Skeletal muscle tissue (tissue), 4 donors: ENCODE results near the gene HOXA2. TPM values are rescaled to one million over a fixed set of nuclear protein-coding genes. Genes with fewer than 3 reads are reported as not detected.
A peak's percentile ranks its signal among the peaks of the same experiment; 100 is the strongest.

ENCODE experiments used
- H3K27ac ChIP-seq: one replicate; pipeline ENCODE4 v1.7.0; 2013; ENCODE audit warnings: mild to moderate bottlenecking, low read depth, low read length, inconsistent platforms
- H3K27me3 ChIP-seq, 3 donors: one replicate each; pipeline ENCODE4 v1.7.0; 2013; ENCODE audit warnings: low read length in 3 of 3; ENCODE audit not compliant: control insufficient read depth in 3 of 3, insufficient read depth in 3 of 3
- H3K36me3 ChIP-seq, 3 donors: one replicate each; pipeline ENCODE4 v1.7.0; 2013; ENCODE audit warnings: low read length in 3 of 3; ENCODE audit not compliant: control insufficient read depth in 3 of 3, insufficient read depth in 3 of 3
- H3K4me1 ChIP-seq, 3 donors: one replicate each; pipeline ENCODE4 v1.7.0; 2013; ENCODE audit warnings: low read length in 3 of 3, mild to moderate bottlenecking in 3 of 3; ENCODE audit not compliant: control insufficient read depth in 3 of 3, insufficient read depth in 3 of 3
- H3K4me3 ChIP-seq, 3 donors: one replicate each; pipeline ENCODE4 v1.7.0; 2013; ENCODE audit warnings: low read length in 3 of 3
- H3K9ac ChIP-seq, 3 donors: one replicate each; pipeline ENCODE4 v1.7.0; 2013; ENCODE audit warnings: low read length in 3 of 3, mild to moderate bottlenecking in 3 of 3, moderate library complexity in 2 of 3, low read depth in 1 of 3
- H3K9me3 ChIP-seq, 3 donors: one replicate each; pipeline ENCODE4 v1.7.0; 2013; ENCODE audit warnings: low read length in 3 of 3; ENCODE audit not compliant: control insufficient read depth in 3 of 3
- total RNA-seq: library from RNA; depleted of rRNA; stranded (reverse); fragments of >200 nt; gene quantifications from one replicate; pipeline ENCODE4 v1.2.3, GENCODE V29; 2014
- donor health status: Osteomylitis.

Gene HOXA2
- total RNA-seq, 1 donor from 2014 or later = under 0.01 TPM

GRCh38 chr7:27117887-27118491, 15.5 kb upstream of the HOXA2 start:
- Histone ChIP-seq H3K9ac (peak overlapping the region in 2 of 3 donors; percentile 5 to 54), H3K27ac (no peak overlapping the region), H3K36me3 (peaks cover 0 to 7% (median 2%) of the 10 kb centered on the region in 3 donors), H3K4me1 (peaks cover 18 to 36% (median 34%) of the 10 kb centered on the region in 3 donors), H3K4me3 (peak overlapping the region in 2 of 3 donors; percentile 22 to 23), H3K27me3 (no peaks in the 10 kb centered on the region), H3K9me3 (no peaks in the 10 kb centered on the region)

GRCh38 chr7:27116962-27117886, 14.7 kb upstream of the HOXA2 start:
- H3K4me3 ChIP-seq = peak overlapping the region in 1 of 3 donors; percentile 22
- peaks cover 0 to 7% (median 0%) of the 10 kb centered on the region in 3 donors for H3K36me3 ChIP-seq
- H3K4me1 ChIP-seq = peaks cover 21 to 41% (median 35%) of the 10 kb centered on the region in 3 donors
- no peaks in the 10 kb centered on the region for H3K27me3 ChIP-seq
- H3K9ac ChIP-seq = peak overlapping the region in 1 of 3 donors; percentile 16
- no peak overlapping the region for H3K27ac ChIP-seq
- H3K9me3 ChIP-seq = no peaks in the 10 kb centered on the region

GRCh38 chr7:27116031-27116961, 13.8 kb upstream of the HOXA2 start:
- peaks cover 0 to 5% (median 0%) of the 10 kb centered on the region in 3 donors for H3K36me3 ChIP-seq
- no peak overlapping the region for H3K27ac ChIP-seq
- no peaks in the 10 kb centered on the region for H3K9me3 ChIP-seq
- peaks cover 22 to 48% (median 42%) of the 10 kb centered on the region in 3 donors for H3K4me1 ChIP-seq
- no peak overlapping the region for H3K4me3 ChIP-seq
- no peak overlapping the region for H3K9ac ChIP-seq
- H3K27me3 ChIP-seq = no peaks in the 10 kb centered on the region

- Histone ChIP-seq H3K4me1 (peaks cover 26 to 48% (median 42%) of the 10 kb centered on the region in 3 donors), H3K36me3 (peaks cover 0 to 5% (median 0%) of the 10 kb centered on the region in 3 donors), H3K27ac (no peak overlapping the region), H3K9ac (peak overlapping the region in 1 of 3 donors; percentile 50), H3K4me3 (peak overlapping the region in 2 of 3 donors; percentile 41 to 51), H3K27me3 (no peaks in the 10 kb centered on the region), H3K9me3 (no peaks in the 10 kb centered on the region)
These were observed 12.9 kb upstream of the HOXA2 start for GRCh38 chr7:27115221-27116026.

- Histone ChIP-seq H3K9me3 (no peaks in the 10 kb centered on the region), H3K27ac (no peak overlapping the region), H3K27me3 (no peaks in the 10 kb centered on the region), H3K36me3 (peaks cover 0 to 5% (median 0%) of the 10 kb centered on the region in 3 donors), H3K4me1 (peaks cover 26 to 47% (median 38%) of the 10 kb centered on the region in 3 donors), H3K9ac (no peak overlapping the region), H3K4me3 (peak overlapping the region in 2 of 3 donors; percentile 29 to 51)
These were observed 12.4 kb upstream of the HOXA2 start for GRCh38 chr7:27114881-27115220.

GRCh38 chr7:27113991-27114769, 11.7 kb upstream of the HOXA2 start:
- peak overlapping the region; percentile 45 to 71 (median 69) for H3K4me3 ChIP-seq
- H3K36me3 ChIP-seq = peaks cover 0 to 6% (median 0%) of the 10 kb centered on the region in 3 donors
- H3K9ac ChIP-seq = peak overlapping the region; percentile 50 to 70 (median 69)
- H3K4me1 ChIP-seq = peaks cover 28 to 43% (median 34%) of the 10 kb centered on the region in 3 donors
- peak overlapping the region; percentile 69 for H3K27ac ChIP-seq
- H3K9me3 ChIP-seq = no peaks in the 10 kb centered on the region
- no peaks in the 10 kb centered on the region for H3K27me3 ChIP-seq

- Histone ChIP-seq H3K36me3 (peaks cover 0 to 4% (median 0%) of the 10 kb centered on the region in 3 donors), H3K27ac (peak overlapping the region; percentile 88), H3K9ac (peak overlapping the region; percentile 71 to 79 (median 72)), H3K27me3 (no peaks in the 10 kb centered on the region), H3K4me1 (peaks cover 30 to 39% (median 34%) of the 10 kb centered on the region in 3 donors), H3K9me3 (no peaks in the 10 kb centered on the region), H3K4me3 (peak overlapping the region; percentile 71 to 77 (median 71))
These were observed 10.8 kb upstream of the HOXA2 start for GRCh38 chr7:27112955-27113949.

GRCh38 chr7:27112361-27112760, 9.9 kb upstream of the HOXA2 start:
- H3K27ac ChIP-seq = peak overlapping the region; percentile 77
- H3K27me3 ChIP-seq = no peaks in the 10 kb centered on the region
- no peak overlapping the region for H3K9ac ChIP-seq
- peaks cover 28 to 38% (median 34%) of the 10 kb centered on the region in 3 donors for H3K4me1 ChIP-seq
- peaks cover 0 to 4% (median 0%) of the 10 kb centered on the region in 3 donors for H3K36me3 ChIP-seq
- H3K4me3 ChIP-seq = peak overlapping the region in 1 of 3 donors; percentile 77
- no peaks in the 10 kb centered on the region for H3K9me3 ChIP-seq
